SU-DHL-6 (cell line): ENCODE measurements around the gene TEK.

ENCODE experiments used
- H2AFZ ChIP-seq: fragments of 200-600 bp; sonication (generic); 2 replicates; pipeline ENCODE4 v1.6.1; 2014; ENCODE audit warnings: low read depth, mild to moderate bottlenecking, moderate library complexity, mixed read lengths, antibody characterized with exemption, low read length; ENCODE audit not compliant: severe bottlenecking
- H3F3A ChIP-seq: fragments of 200-600 bp; shearing (Covaris generic); 2 replicates; pipeline ENCODE4 v1.6.0; 2016; ENCODE audit warnings: antibody characterized with exemption, mild to moderate bottlenecking; ENCODE audit not compliant: insufficient read depth
- H3K27ac ChIP-seq: fragments of 200-600 bp; sonication (generic); 2 replicates; pipeline ENCODE4 v1.5.1; 2016; ENCODE audit warnings: low read depth, mild to moderate bottlenecking, low read length, moderate library complexity, mixed read lengths
- H3K27me3 ChIP-seq: fragments of 200-600 bp; sonication (generic), shearing (Covaris generic); 2 replicates; pipeline ENCODE4 v1.6.0; 2014; ENCODE audit warnings: mild to moderate bottlenecking, low read length
- H3K36me3 ChIP-seq: fragments of 200-600 bp; sonication (generic); 2 replicates; pipeline ENCODE4 v1.6.1; 2014; ENCODE audit warnings: mild to moderate bottlenecking, low read length, mixed read lengths
- H3K4me2 ChIP-seq: fragments of 300-600, 200-600 bp; shearing (Covaris generic), sonication (generic); 2 replicates; pipeline ENCODE4 v1.6.0; 2014; ENCODE audit warnings: low read length, low read depth, mild to moderate bottlenecking; ENCODE audit not compliant: poor library complexity, severe bottlenecking
- H3K4me3 ChIP-seq: fragments of 200-600 bp; sonication (generic); 2 replicates; pipeline ENCODE4 v1.5.1; 2014; ENCODE audit warnings: antibody characterized with exemption, low read length, mild to moderate bottlenecking, mixed read lengths; ENCODE audit not compliant: insufficient read depth, poor library complexity, severe bottlenecking
- H3K79me2 ChIP-seq: fragments of 200-600 bp; sonication (generic); 2 replicates; pipeline ENCODE4 v1.6.1; 2014; ENCODE audit warnings: mild to moderate bottlenecking, low read length, moderate library complexity; ENCODE audit not compliant: insufficient read depth
- H3K9ac ChIP-seq: fragments of 200-600 bp; sonication (generic); 2 replicates; pipeline ENCODE4 v1.7.0; 2014; ENCODE audit warnings: mild to moderate bottlenecking, low read length
- H3K9me2 ChIP-seq: fragments of 200-600 bp; sonication (generic); replicated peaks from 2 replicates; pipeline ENCODE4 v1.6.1; 2014; ENCODE audit warnings: low read length; ENCODE audit not compliant: insufficient read depth
- H3K9me3 ChIP-seq: fragments of 200-600 bp; sonication (generic); 2 replicates; pipeline ENCODE4 v1.6.1; 2014; ENCODE audit warnings: low read length, mixed read lengths; ENCODE audit not compliant: insufficient read depth
- H4K20me1 ChIP-seq: fragments of 200-600 bp; sonication (generic); 2 replicates; pipeline ENCODE4 v1.6.1; 2014; ENCODE audit warnings: low read depth, mild to moderate bottlenecking, antibody characterized with exemption, low read length, moderate library complexity, mixed read lengths
- EZH2phosphoT487 ChIP-seq: fragments of 200-600 bp; sonication (generic), shearing (Covaris generic); conservative IDR thresholded peaks from 2 replicates; pipeline ENCODE4 v1.6.1; 2018; ENCODE audit warnings: mild to moderate bottlenecking, antibody characterized with exemption, low read length, moderate library complexity, mixed read lengths
- TF ChIP-seq, protein P1 (sequence below): fragments of 200-600 bp; sonication (generic); IDR thresholded peaks from one replicate; pipeline ENCODE4 v1.5.1; 2017; ENCODE audit warnings: antibody characterized with exemption, mild to moderate bottlenecking, low read length, moderate library complexity; ENCODE audit not compliant: insufficient read depth, poor library complexity, severe bottlenecking

Gene TEK

DNA sequence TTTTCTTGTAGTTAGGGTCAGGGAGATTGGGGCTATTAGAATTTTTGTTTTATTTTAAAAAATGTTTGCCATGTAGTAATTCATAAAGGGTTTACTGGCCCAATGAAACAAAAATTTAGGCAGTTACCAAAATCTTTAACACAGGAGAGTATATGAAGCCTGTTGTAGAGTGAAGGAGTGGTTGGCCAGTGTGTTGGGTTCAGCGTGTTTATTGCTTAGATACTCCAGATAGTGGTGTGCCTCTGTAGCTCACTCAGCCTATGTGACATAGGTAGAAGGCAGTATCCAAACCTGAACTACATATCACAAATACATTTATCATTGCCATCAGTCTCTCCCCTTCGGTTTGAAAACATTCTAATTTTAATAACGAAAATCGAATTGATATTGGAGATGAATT lies 1.2 kb downstream of the TEK start:
- no peak overlapping the region for H3K27ac ChIP-seq
- no peaks in the 10 kb centered on the region for H3K27me3 ChIP-seq
- H3K4me3 ChIP-seq: no peak overlapping the region
- no peaks in the 10 kb centered on the region for H3K9me2 ChIP-seq
- no peak overlapping the region for H2AFZ ChIP-seq
- H4K20me1 ChIP-seq: no peaks in the 10 kb centered on the region
- H3K9ac ChIP-seq: no peak overlapping the region
- H3K79me2 ChIP-seq: no peaks in the 10 kb centered on the region
- no peak for TF ChIP-seq EZH2phosphoT487
- TF ChIP-seq, protein P1, sequence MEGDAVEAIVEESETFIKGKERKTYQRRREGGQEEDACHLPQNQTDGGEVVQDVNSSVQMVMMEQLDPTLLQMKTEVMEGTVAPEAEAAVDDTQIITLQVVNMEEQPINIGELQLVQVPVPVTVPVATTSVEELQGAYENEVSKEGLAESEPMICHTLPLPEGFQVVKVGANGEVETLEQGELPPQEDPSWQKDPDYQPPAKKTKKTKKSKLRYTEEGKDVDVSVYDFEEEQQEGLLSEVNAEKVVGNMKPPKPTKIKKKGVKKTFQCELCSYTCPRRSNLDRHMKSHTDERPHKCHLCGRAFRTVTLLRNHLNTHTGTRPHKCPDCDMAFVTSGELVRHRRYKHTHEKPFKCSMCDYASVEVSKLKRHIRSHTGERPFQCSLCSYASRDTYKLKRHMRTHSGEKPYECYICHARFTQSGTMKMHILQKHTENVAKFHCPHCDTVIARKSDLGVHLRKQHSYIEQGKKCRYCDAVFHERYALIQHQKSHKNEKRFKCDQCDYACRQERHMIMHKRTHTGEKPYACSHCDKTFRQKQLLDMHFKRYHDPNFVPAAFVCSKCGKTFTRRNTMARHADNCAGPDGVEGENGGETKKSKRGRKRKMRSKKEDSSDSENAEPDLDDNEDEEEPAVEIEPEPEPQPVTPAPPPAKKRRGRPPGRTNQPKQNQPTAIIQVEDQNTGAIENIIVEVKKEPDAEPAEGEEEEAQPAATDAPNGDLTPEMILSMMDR: no peak
- no peaks in the 10 kb centered on the region for H3F3A ChIP-seq
- H3K36me3 ChIP-seq: no peaks in the 10 kb centered on the region
- no peaks in the 10 kb centered on the region for H3K9me3 ChIP-seq
- H3K4me2 ChIP-seq: no peak overlapping the region

DNA sequence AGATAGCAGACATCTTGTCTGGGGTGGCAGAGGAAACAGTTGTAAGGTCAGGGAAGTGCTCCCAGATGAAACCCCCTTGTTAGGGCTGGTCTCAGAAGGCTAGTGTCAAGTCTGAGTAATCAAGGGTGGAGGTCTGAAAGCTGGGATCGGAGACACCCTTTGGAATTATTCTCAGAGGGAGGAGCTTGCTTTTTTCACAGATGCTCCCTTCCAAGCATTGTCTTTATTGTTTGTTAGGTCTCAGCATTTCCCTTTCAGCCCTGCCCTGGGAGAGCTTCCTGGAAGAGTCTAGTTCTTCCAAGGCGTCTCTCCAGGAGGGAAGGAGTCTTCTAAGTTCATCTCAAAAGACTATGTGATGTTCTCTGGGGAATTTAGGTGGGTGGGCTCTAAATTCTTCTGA lies 3.2 kb downstream of the TEK start:
- no peaks in the 10 kb centered on the region for H3K9me2 ChIP-seq
- H3K79me2 ChIP-seq: no peaks in the 10 kb centered on the region
- no peaks in the 10 kb centered on the region for H4K20me1 ChIP-seq
- H3K36me3 ChIP-seq: no peaks in the 10 kb centered on the region
- H3K4me3 ChIP-seq: no peak overlapping the region
- H3K9ac ChIP-seq: no peak overlapping the region
- TF ChIP-seq, protein P1: no peak
- TF ChIP-seq EZH2phosphoT487: no peak
- no peaks in the 10 kb centered on the region for H3F3A ChIP-seq
- no peak overlapping the region for H2AFZ ChIP-seq
- H3K27ac ChIP-seq: no peak overlapping the region
- H3K27me3 ChIP-seq: no peaks in the 10 kb centered on the region
- no peak overlapping the region for H3K4me2 ChIP-seq
- H3K9me3 ChIP-seq: no peaks in the 10 kb centered on the region

GRCh38 chr9:27117489-27118135 lies 8.6 kb downstream of the TEK start:
- H3F3A ChIP-seq: no peaks in the 10 kb centered on the region
- TF ChIP-seq, protein P1: no peak
- no peak for TF ChIP-seq EZH2phosphoT487
- H3K27ac ChIP-seq: no peak overlapping the region
- H4K20me1 ChIP-seq: no peaks in the 10 kb centered on the region
- no peaks in the 10 kb centered on the region for H3K9me3 ChIP-seq
- no peaks in the 10 kb centered on the region for H3K36me3 ChIP-seq
- no peak overlapping the region for H3K4me3 ChIP-seq
- no peak overlapping the region for H3K9ac ChIP-seq
- H3K27me3 ChIP-seq: no peaks in the 10 kb centered on the region
- H3K79me2 ChIP-seq: no peaks in the 10 kb centered on the region
- no peak overlapping the region for H3K4me2 ChIP-seq
- H2AFZ ChIP-seq: no peak overlapping the region
- H3K9me2 ChIP-seq: no peaks in the 10 kb centered on the region
